Effector CD8-positive, alpha-beta T cell (primary cell): ENCODE data around the gene BCL6.

Experiments
- DNase-seq: peaks from one replicate; lab custom pipeline; 2025; lab: John Stamatoyannopoulos, UW

The BCL6 gene

GRCh38 chr3:187739094-187739560 is 6.1 kb downstream of the BCL6 start:
- DNase-seq: no peak

GRCh38 chr3:187738331-187739093 is 6.8 kb downstream of the BCL6 start:
- peak; percentile 46 for DNase-seq

- DNase-seq: no peak
Measured at GRCh38 chr3:187738071-187738330, 7.3 kb downstream of the BCL6 start.

GRCh38 chr3:187737368-187738070 is 7.7 kb downstream of the BCL6 start:
- DNase-seq: peak; percentile 11

GRCh38 chr3:187737006-187737367 is 8.3 kb downstream of the BCL6 start:
- DNase-seq: no peak

- DNase-seq: no peak
Measured at GRCh38 chr3:187736418-187736871, 8.8 kb downstream of the BCL6 start.

- no peak for DNase-seq
Measured at GRCh38 chr3:187735837-187736236, 9.4 kb downstream of the BCL6 start.

- no peak for DNase-seq
Measured at GRCh38 chr3:187735383-187735782, 9.9 kb downstream of the BCL6 start.

- DNase-seq: no peak
Measured at GRCh38 chr3:187734841-187735240, 10.4 kb downstream of the BCL6 start.

- no peak for DNase-seq
Measured at GRCh38 chr3:187733371-187733770, 11.9 kb downstream of the BCL6 start.

- no peak for DNase-seq
Measured at GRCh38 chr3:187729598-187729997, 15.7 kb downstream of the BCL6 start.

GRCh38 chr3:187728940-187729583 is 16.2 kb downstream of the BCL6 start:
- DNase-seq: no peak

- DNase-seq: no peak
Measured at GRCh38 chr3:187728248-187728647, 17.0 kb downstream of the BCL6 start.

- no peak for DNase-seq
Measured at GRCh38 chr3:187726564-187726963, 18.7 kb downstream of the BCL6 start.

- DNase-seq: no peak
Measured at GRCh38 chr3:187725653-187726370, 19.5 kb downstream of the BCL6 start.

GRCh38 chr3:187725224-187725623 is 20.0 kb downstream of the BCL6 start:
- DNase-seq: no peak

GRCh38 chr3:187722206-187722612 is 23.1 kb downstream of the BCL6 start:
- no peak for DNase-seq

- DNase-seq: no peak
Measured at GRCh38 chr3:187721055-187721454, 24.2 kb downstream of the BCL6 start.

GRCh38 chr3:187720337-187720670 is 25.0 kb downstream of the BCL6 start:
- no peak for DNase-seq

- no peak for DNase-seq
Measured at GRCh38 chr3:187719628-187720336, 25.5 kb downstream of the BCL6 start.

- DNase-seq: no peak
Measured at GRCh38 chr3:187718802-187719201, 26.5 kb downstream of the BCL6 start.

- no peak for DNase-seq
Measured at GRCh38 chr3:187717572-187717971, 27.7 kb downstream of the BCL6 start.
